HK-2 (cell line): ENCODE measurements around the gene KCNQ4.

ENCODE experiments used
- DNase-seq: peaks from one replicate; pipeline ENCODE4 v3.0.0-alpha.2; 2018; ENCODE audit not compliant: unreplicated experiment

KCNQ4 gene

GRCh38 chr1:40755067-40755466 is 28.5 kb upstream of the KCNQ4 start:
- no peak for DNase-seq

- DNase-seq: no peak
These were observed 27.1 kb upstream of the KCNQ4 start for GRCh38 chr1:40756523-40756922.

DNA sequence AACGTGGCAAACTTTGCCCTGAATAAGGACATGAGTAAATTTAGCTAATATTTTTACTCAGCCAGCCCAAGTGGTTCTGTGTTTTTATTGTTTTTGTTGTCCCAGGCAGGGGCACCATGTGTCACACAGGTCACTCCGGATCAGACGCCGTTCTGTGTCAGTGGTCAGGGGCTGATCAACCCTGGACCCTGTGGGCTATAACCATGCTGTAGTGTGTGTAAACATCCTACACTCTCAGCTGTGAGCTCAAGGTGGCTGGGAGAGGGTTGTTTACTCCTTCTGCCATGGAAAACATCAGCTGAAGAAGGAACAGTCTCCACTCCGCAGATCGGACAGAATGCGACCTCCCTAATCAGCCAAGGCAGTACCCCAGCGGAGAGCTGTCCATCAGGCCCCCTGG is 26.5 kb upstream of the KCNQ4 start:
- DNase-seq: no peak

DNA sequence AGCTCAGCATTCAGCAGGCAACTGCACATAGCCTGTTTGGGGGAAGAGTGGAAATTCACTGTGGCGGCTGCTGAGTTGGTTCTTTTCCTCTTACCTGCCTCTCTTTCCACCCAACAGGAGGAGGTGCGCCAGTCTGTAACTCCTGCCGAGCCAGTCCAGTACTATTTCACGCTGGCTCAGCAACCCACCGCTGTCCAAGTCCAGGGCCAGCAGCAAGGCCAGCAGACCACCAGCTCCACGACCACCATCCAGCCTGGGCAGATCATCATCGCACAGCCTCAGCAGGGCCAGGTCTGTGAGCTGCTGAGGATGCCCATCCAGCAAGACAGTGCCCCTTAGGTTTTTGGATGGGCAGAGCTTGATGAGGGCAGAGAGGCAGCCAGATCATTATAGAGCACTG is 25.6 kb upstream of the KCNQ4 start:
- no peak for DNase-seq

GRCh38 chr1:40758578-40759343 is 24.8 kb upstream of the KCNQ4 start:
- no peak for DNase-seq

- no peak for DNase-seq
These were observed 22.6 kb upstream of the KCNQ4 start for GRCh38 chr1:40760984-40761383.

- DNase-seq: no peak
These were observed 21.3 kb upstream of the KCNQ4 start for GRCh38 chr1:40762144-40762923.

- no peak for DNase-seq
These were observed 19.6 kb upstream of the KCNQ4 start for GRCh38 chr1:40763742-40764532.

GRCh38 chr1:40764981-40765380 is 18.6 kb upstream of the KCNQ4 start:
- no peak for DNase-seq

DNA sequence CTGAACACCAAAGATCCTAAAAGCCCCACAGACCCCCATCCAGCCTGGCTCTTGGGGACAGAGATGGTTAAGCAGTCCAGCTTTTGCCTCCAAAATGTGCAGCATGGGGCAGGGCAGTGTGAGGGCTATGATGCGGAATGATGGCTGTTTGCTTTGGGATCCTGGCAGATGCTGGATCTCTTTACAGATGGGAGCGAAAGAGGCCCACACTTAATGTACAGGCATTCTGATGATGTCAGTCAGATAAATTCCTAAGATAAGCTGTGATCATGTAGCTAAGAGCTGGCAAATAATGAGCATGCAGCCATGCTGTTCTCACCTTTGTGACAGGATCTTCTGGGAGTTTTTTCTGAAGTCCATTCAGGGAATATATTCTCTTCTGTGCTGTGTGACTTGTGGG is 17.6 kb upstream of the KCNQ4 start:
- no peak for DNase-seq

- DNase-seq: no peak
These were observed 17.0 kb upstream of the KCNQ4 start for GRCh38 chr1:40766560-40766959.

DNA sequence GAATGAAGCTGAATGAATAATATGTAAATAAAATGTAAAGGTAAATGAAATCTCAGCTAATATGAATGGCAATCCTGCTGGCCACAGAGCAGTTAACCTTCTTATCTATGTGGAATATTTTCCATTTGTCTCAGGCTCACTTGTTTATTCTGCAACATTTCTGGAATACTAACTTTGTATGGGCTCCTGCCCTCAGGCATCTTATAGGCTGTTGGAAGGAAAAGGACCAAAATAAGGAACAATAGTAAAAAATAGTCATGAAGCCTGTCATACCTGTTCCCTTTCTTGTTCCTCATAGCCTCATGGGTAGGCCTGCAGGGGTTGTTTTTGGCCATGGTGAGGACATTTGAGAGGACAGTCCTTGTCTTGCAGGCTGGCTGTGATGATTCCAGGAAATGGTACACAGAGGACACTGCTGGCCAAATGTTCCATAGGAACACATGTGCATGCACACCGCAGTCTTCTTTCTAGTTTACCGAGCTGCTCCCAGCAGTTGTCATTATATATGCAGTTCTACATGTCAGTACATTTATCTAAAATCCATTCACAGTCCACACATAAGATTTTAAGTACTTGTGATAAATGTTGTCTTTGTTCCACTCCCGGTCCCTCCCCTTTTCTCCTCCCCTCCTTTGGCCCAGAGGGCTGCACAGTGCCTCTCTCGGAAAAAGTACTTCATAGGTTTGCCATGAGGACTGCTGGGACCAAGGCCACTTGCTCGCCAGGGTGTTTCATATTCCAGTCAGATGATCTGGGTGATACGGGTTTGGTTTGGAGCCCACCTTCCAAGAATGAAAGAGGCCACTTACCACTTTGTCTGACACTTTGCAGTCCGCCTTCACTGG is 15.2 kb upstream of the KCNQ4 start:
- no peak for DNase-seq

DNA sequence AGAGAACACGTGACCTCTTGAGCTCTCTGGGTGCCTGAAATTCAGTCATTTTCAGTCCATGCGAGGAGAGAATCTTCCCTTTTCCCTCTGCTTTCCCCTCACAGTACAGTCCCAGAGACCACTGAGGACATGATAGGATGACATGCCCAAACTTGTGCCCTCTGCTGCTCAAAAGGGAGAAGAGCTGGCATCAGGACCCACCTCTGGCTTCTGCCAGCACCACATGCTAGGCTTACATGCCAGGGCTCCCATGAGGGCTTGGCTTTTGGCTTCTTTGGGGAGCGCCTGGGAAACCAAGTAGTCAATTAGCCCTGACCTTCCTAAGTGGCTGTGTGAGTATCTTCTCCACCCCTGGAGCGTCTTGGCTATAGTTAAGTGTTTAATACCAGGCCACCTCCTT is 13.8 kb upstream of the KCNQ4 start:
- no peak for DNase-seq

DNA sequence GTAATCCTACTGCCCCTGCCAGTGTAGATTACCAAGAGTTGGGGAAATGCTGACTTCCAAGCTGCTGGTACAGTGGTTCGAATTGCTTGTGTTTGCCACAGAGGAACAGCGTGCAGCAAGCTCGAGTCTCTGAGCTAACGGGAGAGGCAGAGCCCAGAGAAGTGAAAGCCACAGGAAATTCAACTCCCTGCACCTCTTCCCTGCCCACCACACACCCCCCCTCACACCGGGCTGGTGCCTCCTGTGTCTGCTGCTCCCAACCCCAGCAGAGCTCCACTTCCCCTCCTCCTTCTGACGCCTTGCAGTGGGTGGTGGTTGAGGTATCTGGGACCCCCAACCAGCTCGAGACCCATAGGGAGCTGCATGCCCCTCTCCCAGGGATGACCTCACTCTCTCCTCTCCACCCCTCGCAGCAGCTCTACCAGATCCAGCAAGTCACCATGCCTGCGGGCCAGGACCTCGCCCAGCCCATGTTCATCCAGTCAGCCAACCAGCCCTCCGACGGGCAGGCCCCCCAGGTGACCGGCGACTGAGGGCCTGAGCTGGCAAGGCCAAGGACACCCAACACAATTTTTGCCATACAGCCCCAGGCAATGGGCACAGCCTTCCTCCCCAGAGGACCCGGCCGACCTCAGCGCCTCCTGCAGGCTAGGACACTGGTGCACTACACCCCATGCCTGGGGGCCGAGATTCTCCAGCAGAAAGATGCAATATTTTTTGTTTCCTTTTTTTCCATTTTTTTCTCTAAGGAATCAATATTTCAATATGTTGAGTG is 13.1 kb upstream of the KCNQ4 start:
- no peak for DNase-seq

DNA sequence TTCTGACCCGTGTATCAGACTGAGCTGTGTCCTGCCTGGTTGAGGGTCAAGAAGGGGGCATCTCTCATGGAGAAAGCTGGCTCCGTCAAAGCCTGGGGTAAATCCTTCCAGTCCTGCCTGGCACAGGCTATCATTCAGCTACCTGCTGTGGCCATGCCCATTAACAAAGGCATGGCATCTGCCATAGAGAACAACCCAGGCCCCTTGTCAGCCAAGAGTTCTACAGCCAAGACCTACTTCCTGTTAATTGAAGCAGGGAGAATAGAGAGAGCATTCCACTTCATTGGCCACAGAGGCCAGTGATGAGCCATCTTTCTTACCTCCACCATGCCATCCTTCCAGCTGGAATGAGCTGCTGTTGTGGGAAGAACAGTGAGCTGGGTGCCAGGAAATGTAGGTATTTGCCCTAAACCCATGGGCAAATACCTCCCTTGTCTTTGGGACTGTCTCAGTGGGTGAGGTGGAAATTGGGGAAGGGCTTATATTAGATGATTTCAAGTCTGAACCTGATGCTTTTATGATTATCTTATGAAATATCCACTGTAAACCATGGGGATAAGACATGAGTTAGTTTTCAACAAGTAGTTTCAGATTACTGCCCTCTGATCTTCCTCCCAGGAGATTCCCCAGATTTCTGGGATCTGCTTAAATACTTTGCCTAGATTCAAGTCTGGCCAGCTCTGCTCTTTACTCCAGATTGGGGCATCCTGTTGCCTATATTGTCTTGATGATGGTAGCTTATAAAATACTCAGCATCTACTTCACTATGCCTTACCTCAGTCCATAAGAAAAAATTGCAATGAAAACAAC is 11.2 kb upstream of the KCNQ4 start:
- no peak for DNase-seq

DNA sequence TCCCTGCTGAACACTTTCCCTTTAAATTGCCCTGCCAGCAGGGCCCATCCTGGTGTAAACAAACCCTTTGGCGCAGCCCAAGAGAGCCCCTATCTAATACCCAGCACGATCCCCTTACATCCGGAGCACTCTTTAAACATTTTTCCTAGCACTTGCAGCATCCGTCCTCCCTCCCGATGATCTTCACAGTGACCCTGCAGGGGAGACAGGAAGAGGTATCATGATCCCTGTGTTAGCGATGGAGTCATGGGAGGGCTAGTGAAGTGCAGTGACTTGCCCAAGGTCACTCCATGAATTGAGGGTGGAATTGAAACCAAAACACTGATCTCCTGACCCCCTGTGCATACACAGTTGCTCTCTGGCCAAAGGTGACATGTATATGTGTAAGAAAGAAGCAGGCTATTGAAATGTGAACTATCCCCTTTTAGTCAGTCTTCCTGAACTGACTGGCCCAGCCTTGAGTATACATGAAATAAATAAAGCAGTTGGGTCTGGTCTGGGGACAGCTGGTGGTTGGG is 9.8 kb upstream of the KCNQ4 start:
- no peak for DNase-seq

- peak; percentile 44 for DNase-seq
These were observed 9.2 kb upstream of the KCNQ4 start for GRCh38 chr1:40774266-40774998.

- no peak for DNase-seq
These were observed 7.1 kb upstream of the KCNQ4 start for GRCh38 chr1:40776236-40777072.
